ENCODE measurements around the gene CD74. TPM values are rescaled to one million over a fixed set of nuclear protein-coding genes. Genes with fewer than 3 reads are reported as not detected.

The CD74 gene
- total RNA-seq, 1 donor from 2014 or later = 251 TPM

DNA sequence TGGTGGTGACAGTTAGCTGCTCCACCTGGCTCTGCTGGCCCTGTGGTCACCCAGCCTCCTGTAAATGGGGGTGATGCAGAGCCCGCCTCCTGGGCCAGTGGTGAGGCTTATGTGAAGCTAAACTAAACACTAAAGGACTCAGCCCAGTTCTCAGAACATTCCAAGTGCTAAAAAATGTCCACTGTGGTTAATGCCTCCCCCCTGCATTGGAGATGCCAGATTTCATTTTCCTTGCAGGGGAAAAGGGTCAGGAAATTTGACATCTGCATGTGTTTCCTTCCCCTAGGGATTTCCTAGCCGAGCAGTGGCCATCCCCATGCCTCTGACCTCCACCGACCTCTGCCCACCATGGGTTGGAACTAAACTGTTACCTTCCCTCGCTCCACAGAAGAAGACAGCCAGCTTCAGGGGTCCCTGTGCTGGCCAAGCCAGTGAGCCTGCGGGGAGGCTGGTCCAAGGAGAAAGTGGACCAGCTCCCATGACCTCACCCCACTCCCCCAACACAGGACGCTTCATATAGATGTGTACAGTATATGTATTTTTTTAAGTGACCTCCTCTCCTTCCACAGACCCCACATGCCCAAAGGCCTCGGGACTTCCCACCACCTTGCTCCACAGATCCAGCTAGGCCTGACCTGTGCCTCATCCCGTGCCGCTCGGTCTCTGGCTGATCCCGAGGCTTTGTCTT is 13.0 kb downstream of the CD74 start:
- H3K9me3 ChIP-seq (replicated peaks) = no peaks in the 10 kb centered on the region
- H3K4me1 ChIP-seq = peaks cover 9% of the 10 kb centered on the region
- intact Hi-C loops (cut with micrococcal nuclease) = no loop called here
- DNase-seq = no peak
- peaks cover 73% of the 10 kb centered on the region for H3K36me3 ChIP-seq
- H3K27ac ChIP-seq (replicated peaks) = no peak overlapping the region
- no peaks in the 10 kb centered on the region for H3K27me3 ChIP-seq (ENCODE audit: low read depth)
- TF ChIP-seq, protein P1, sequence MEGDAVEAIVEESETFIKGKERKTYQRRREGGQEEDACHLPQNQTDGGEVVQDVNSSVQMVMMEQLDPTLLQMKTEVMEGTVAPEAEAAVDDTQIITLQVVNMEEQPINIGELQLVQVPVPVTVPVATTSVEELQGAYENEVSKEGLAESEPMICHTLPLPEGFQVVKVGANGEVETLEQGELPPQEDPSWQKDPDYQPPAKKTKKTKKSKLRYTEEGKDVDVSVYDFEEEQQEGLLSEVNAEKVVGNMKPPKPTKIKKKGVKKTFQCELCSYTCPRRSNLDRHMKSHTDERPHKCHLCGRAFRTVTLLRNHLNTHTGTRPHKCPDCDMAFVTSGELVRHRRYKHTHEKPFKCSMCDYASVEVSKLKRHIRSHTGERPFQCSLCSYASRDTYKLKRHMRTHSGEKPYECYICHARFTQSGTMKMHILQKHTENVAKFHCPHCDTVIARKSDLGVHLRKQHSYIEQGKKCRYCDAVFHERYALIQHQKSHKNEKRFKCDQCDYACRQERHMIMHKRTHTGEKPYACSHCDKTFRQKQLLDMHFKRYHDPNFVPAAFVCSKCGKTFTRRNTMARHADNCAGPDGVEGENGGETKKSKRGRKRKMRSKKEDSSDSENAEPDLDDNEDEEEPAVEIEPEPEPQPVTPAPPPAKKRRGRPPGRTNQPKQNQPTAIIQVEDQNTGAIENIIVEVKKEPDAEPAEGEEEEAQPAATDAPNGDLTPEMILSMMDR (IDR thresholded peaks at IDR 0.05; ENCODE audit: borderline replicate concordance) = no peak
- no peak overlapping the region for H3K4me3 ChIP-seq

DNA sequence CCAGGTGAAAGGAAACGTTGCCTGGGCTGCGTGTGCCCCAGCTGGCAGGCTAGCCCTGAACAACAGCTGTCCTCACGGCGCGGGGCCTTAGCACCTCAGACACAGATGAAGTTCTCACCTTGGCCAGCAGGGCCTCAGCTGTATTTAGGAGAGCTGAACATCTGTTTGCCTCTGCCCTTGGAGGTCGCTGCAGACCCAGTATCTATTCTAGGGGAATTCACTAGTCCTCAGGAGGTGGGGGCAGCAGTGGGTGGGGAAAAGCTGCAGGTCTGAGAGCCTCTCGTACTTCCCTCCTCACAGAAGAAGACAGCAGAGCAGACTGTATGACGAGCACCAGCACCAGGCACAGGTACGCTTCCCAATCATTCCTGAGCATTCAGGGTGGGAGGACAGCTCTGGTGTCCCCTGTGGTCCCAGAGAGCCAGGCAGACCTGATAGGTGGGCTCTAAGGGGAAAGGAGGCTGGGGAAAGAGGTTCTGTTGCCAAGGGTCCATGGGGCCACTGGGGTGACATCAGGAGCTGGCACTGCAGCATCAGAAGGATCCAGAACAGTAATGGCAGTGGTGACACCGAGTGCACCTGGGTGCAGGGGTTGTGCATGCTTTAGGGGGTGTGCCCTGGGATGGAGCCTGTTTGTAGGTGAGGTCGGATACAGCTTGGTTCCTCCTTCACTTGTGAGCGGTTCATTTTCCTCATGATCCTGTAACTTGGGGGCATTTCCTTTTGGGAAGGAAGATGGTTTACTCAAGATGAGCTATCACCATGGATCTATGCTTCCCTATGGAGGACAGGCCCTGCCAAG is 13.8 kb downstream of the CD74 start:
- no peak overlapping the region for H3K4me3 ChIP-seq
- H3K27ac ChIP-seq (replicated peaks) = no peak overlapping the region
- H3K36me3 ChIP-seq = peaks cover 80% of the 10 kb centered on the region
- H3K27me3 ChIP-seq (ENCODE audit: low read depth) = no peaks in the 10 kb centered on the region
- intact Hi-C loops (cut with micrococcal nuclease) = no loop called here
- DNase-seq = no peak
- H3K9me3 ChIP-seq (replicated peaks) = no peaks in the 10 kb centered on the region
- TF ChIP-seq, protein P1 (IDR thresholded peaks at IDR 0.05; ENCODE audit: borderline replicate concordance) = no peak
- peaks cover 2% of the 10 kb centered on the region for H3K4me1 ChIP-seq

DNA sequence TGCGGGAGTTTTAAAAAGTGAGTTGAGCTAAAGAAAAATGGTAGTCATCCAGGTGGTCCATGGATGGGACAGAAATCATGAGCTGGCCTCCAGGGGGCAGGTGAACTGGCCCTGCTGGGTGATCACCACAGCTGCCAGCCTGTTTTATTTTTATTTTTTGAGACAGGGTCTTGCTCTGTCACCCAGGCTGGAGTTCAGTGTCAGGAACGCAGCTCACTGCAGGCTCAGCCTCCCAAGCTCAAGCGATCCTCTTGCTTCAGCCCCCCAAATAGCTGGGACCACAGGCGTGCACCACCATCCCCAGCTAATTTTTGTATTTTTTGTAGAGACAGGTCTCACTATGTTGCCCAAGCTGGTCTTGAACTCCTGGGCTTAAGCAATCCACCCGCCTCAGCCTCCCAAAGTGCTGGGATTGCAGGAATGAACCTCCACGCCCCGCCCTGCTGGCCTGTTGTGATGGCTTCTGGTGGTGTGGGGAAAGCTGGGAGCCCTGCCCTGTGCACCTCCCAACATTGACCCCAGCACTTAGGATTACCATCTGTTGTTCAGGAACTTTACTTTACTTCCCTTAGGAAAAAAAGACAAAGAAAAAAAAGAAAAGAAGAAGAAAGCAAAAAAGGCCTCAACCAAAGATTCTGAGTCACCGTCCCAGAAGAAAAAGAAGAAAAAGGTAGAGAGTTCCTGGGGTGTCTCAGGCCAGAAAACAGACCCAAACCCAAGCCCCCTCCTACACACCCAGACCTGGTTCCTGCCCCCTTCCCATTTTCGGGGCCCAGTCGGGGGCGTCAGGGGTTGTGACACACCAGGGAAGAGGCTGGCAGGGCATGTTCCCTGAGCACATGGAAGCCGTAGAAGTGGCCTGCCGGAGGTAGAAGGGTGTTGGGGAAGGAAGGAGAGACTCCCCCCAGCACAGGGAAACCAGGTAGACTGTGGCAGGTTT is 14.7 kb downstream of the CD74 start:
- H3K4me1 ChIP-seq = no peaks in the 10 kb centered on the region
- DNase-seq = no peak
- intact Hi-C loops (cut with micrococcal nuclease) = no loop called here

DNA sequence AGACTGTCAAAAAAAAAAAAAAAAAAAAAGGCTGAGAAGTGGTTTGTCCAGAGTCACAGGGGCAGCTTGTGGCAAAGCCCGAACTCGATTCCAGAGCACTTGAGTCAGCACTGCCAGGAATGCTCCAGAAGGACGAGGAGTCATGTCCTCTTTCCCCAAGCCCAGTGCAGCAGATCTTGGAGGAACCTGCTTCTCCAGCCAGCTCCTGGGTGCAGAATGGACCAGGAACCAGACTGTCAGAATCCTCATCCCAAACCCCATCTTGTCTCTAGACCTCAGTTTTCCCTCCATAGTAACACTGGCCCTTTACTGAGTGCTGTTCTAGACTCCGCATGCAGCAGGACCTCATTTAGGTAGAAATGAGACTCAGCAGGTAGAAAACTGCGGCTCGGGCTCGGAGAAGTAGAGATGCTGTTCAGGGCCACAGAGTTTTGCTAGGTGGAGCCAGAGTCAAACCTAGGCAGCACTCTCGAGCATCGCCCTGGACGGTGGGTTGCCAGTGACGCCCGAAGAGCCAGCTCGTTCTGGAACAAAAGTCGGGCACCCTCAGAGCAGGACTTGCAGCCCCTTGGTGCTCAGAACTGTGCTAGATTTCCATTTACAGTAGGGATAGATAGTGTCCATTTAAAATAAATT is 15.4 kb downstream of the CD74 start:
- no peaks in the 10 kb centered on the region for H3K9me3 ChIP-seq (replicated peaks)
- TF ChIP-seq, protein P1 (IDR thresholded peaks at IDR 0.05; ENCODE audit: borderline replicate concordance) = no peak
- intact Hi-C loops (cut with micrococcal nuclease) = no loop called here

More for the DNA sequence above, 14.7 kb downstream of the CD74 start:
- Histone ChIP-seq H3K9me3 (replicated peaks) (no peaks in the 10 kb centered on the region), H3K4me3 (no peak overlapping the region), H3K36me3 (peaks cover 88% of the 10 kb centered on the region), H3K27ac (replicated peaks) (no peak overlapping the region), H3K27me3 (ENCODE audit: low read depth) (no peaks in the 10 kb centered on the region)
- TF ChIP-seq, protein P1 (IDR thresholded peaks at IDR 0.05; ENCODE audit: borderline replicate concordance) = no peak

DNA sequence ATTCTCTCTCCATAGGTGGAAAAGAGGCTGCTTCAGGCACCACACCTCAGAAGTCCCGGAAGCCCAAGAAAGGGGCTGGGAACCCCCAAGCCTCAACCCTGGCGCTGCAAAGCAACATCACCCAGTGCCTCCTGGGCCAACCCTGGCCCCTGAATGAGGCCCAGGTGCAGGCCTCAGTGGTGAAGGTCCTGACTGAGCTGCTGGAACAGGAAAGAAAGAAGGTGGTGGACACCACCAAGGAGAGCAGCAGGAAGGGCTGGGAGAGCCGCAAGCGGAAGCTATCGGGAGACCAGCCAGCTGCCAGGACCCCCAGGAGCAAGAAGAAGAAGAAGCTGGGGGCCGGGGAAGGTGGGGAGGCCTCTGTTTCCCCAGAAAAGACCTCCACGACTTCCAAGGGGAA is 16.4 kb downstream of the CD74 start:
- Histone ChIP-seq H3K4me1 (no peaks in the 10 kb centered on the region), H3K27ac (replicated peaks) (no peak overlapping the region), H3K27me3 (ENCODE audit: low read depth) (no peaks in the 10 kb centered on the region), H3K4me3 (no peak overlapping the region), H3K36me3 (peaks cover 96% of the 10 kb centered on the region), H3K9me3 (replicated peaks) (no peaks in the 10 kb centered on the region)
- intact Hi-C loops (cut with micrococcal nuclease) = no loop called here
- TF ChIP-seq, protein P1 (IDR thresholded peaks at IDR 0.05; ENCODE audit: borderline replicate concordance) = no peak
- DNase-seq = no peak

More for the DNA sequence above, 15.4 kb downstream of the CD74 start:
- H3K27me3 ChIP-seq (ENCODE audit: low read depth) = no peaks in the 10 kb centered on the region
- peaks cover 88% of the 10 kb centered on the region for H3K36me3 ChIP-seq
- H3K27ac ChIP-seq (replicated peaks) = no peak overlapping the region
- no peak overlapping the region for H3K4me3 ChIP-seq
- no peaks in the 10 kb centered on the region for H3K4me1 ChIP-seq
- DNase-seq = no peak
